ENCODE measurements around the gene RNF167. TPM values are rescaled to one million over a fixed set of nuclear protein-coding genes. Genes with fewer than 3 reads are reported as not detected.

The RNF167 gene
- total RNA-seq, 4 donors from 2014 or later, result 67.3 to 98.8 (median 85.9) TPM

DNA sequence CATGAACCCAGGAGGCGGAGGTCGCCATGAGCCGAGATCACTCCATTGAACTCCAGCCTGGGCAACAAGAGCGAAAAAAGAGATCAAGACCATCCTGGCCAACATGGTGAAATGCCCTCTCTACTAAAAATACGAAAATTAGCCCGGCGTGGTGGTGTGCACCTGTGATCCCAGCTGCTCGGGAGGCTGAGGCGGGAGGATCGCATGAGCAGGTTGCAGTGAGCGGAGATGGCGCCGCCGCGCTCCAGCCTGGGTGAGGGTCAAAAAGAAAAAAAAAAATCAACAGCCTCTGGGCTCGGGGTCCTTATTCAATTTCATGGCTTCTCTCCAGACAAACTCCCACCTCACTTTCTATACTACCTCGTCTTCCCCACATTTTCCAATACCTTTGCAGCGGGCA, 11.2 kb upstream of the RNF167 start:
- no peak for TF ChIP-seq POLR2AphosphoS5 (IDR thresholded peaks at IDR 0.05)
- TF ChIP-seq, protein P1, sequence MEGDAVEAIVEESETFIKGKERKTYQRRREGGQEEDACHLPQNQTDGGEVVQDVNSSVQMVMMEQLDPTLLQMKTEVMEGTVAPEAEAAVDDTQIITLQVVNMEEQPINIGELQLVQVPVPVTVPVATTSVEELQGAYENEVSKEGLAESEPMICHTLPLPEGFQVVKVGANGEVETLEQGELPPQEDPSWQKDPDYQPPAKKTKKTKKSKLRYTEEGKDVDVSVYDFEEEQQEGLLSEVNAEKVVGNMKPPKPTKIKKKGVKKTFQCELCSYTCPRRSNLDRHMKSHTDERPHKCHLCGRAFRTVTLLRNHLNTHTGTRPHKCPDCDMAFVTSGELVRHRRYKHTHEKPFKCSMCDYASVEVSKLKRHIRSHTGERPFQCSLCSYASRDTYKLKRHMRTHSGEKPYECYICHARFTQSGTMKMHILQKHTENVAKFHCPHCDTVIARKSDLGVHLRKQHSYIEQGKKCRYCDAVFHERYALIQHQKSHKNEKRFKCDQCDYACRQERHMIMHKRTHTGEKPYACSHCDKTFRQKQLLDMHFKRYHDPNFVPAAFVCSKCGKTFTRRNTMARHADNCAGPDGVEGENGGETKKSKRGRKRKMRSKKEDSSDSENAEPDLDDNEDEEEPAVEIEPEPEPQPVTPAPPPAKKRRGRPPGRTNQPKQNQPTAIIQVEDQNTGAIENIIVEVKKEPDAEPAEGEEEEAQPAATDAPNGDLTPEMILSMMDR (IDR thresholded peaks at IDR 0.05), result no peak
- no peak for TF ChIP-seq POLR2A (IDR thresholded peaks at IDR 0.05)
- no peak for TF ChIP-seq EP300 (IDR thresholded peaks at IDR 0.05)
- no peaks in the 10 kb centered on the region for H3K36me3 ChIP-seq
- no peak overlapping the region for H3K4me3 ChIP-seq
- no peak overlapping the region for H3K27ac ChIP-seq
- no peaks in the 10 kb centered on the region for H3K27me3 ChIP-seq
- 98 to 99% methylated on average over 11 to 15 of the region's 18 CpGs for WGBS, 2 donors (ENCODE audit: low coverage in 1 of 2)
- peaks cover 0 to 5% (median 0%) of the 10 kb centered on the region in 3 donors for H3K4me1 ChIP-seq
- H3K9me3 ChIP-seq, result no peaks in the 10 kb centered on the region
- ATAC-seq, result no peak

GRCh38 chr17:4931963-4932362, 8.1 kb upstream of the RNF167 start, which contains the start of gene GP1BA:
TSS of gene GP1BA (plus strand) at chr17:4932277. CDS start at chr17:4932605, 328 bp downstream.
- Histone ChIP-seq H3K27me3 (no peaks in the 10 kb centered on the region), H3K9me3 (no peaks in the 10 kb centered on the region), H3K27ac (no peak within 1 kb of the TSS), H3K4me3 (no peak within 1 kb of the TSS), H3K36me3 (peaks cover 0 to 16% of the 10 kb centered on the region in 2 donors), H3K4me1 (peaks cover 0 to 13% (median 0%) of the 10 kb centered on the region in 3 donors)
- no peak for TF ChIP-seq EP300 (IDR thresholded peaks at IDR 0.05)
- no peak for TF ChIP-seq POLR2A (IDR thresholded peaks at IDR 0.05)
- no peak for TF ChIP-seq POLR2AphosphoS5 (IDR thresholded peaks at IDR 0.05)
- 16 to 71% methylated on average over 4 to 5 of the region's 14 CpGs for WGBS, 2 donors (ENCODE audit: low coverage in 1 of 2)
- ATAC-seq, result no peak

- ATAC-seq, result no peak
- no peak overlapping the region for H3K4me3 ChIP-seq
- no peak for TF ChIP-seq POLR2AphosphoS5 (IDR thresholded peaks at IDR 0.05)
- TF ChIP-seq, protein P1 (IDR thresholded peaks at IDR 0.05), result no peak
- 92% methylated on average over 2 of the region's 12 CpGs; no CpG with 5 or more reads in 1 of the 2 donors for WGBS, 2 donors (ENCODE audit: low coverage in 1 of 2)
- H3K27ac ChIP-seq, result no peak overlapping the region
- H3K4me1 ChIP-seq, result peaks cover 0 to 19% (median 0%) of the 10 kb centered on the region in 3 donors
- H3K9me3 ChIP-seq, result no peaks in the 10 kb centered on the region
- no peaks in the 10 kb centered on the region for H3K27me3 ChIP-seq
- H3K36me3 ChIP-seq, result peaks cover 0 to 24% of the 10 kb centered on the region in 2 donors
Observed at GRCh38 chr17:4932756-4933155, 7.3 kb upstream of the RNF167 start.

DNA sequence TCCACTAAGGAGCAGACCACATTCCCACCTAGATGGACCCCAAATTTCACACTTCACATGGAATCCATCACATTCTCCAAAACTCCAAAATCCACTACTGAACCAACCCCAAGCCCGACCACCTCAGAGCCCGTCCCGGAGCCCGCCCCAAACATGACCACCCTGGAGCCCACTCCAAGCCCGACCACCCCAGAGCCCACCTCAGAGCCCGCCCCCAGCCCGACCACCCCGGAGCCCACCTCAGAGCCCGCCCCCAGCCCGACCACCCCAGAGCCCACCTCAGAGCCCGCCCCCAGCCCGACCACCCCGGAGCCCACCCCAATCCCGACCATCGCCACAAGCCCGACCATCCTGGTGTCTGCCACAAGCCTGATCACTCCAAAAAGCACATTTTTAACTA, 6.4 kb upstream of the RNF167 start:
- ATAC-seq, result no peak
- H3K4me1 ChIP-seq, result peaks cover 0 to 28% (median 9%) of the 10 kb centered on the region in 3 donors
- no peaks in the 10 kb centered on the region for H3K27me3 ChIP-seq
- TF ChIP-seq POLR2A (IDR thresholded peaks at IDR 0.05) (no peak), EP300 (IDR thresholded peaks at IDR 0.05) (no peak)
- TF ChIP-seq, protein P1 (IDR thresholded peaks at IDR 0.05), result no peak
- H3K27ac ChIP-seq, result peak overlapping the region in 1 of 4 donors; percentile 43
- no peak overlapping the region for H3K4me3 ChIP-seq
- peaks cover 0 to 33% of the 10 kb centered on the region in 2 donors for H3K36me3 ChIP-seq
- no peaks in the 10 kb centered on the region for H3K9me3 ChIP-seq
- WGBS, 2 donors (ENCODE audit: low coverage in 1 of 2), result 83% methylated on average over 6 of the region's 16 CpGs; no CpG with 5 or more reads in 1 of the 2 donors

GRCh38 chr17:4934173-4934979, 5.7 kb upstream of the RNF167 start:
- TF ChIP-seq, protein P1 (IDR thresholded peaks at IDR 0.05), result peak in 1 of 4 experiments; percentile 23
- TF ChIP-seq POLR2AphosphoS5 (IDR thresholded peaks at IDR 0.05), result no peak
- H3K9me3 ChIP-seq, result no peaks in the 10 kb centered on the region
- H3K4me3 ChIP-seq, result no peak overlapping the region
- no peaks in the 10 kb centered on the region for H3K27me3 ChIP-seq
- 24 to 40% methylated on average over 8 to 9 of the region's 14 CpGs for WGBS, 2 donors (ENCODE audit: low coverage in 1 of 2)
- H3K36me3 ChIP-seq, result peaks cover 0 to 34% of the 10 kb centered on the region in 2 donors
- peaks cover 0 to 35% (median 16%) of the 10 kb centered on the region in 3 donors for H3K4me1 ChIP-seq
- peak overlapping the region in 2 of 4 donors; percentile 30 to 43 for H3K27ac ChIP-seq
- no peak for ATAC-seq

Data from gastroesophageal sphincter (tissue), 4 donors.